GM21515 (cell line): ENCODE results near the gene UBE2Z.

Experiments used
- ATAC-seq: cut with Tn5 transposase; IDR thresholded peaks from one replicate; pipeline ENCODE4 v1.9.1; 2021; ENCODE audit not compliant: unreplicated experiment

The UBE2Z gene

DNA sequence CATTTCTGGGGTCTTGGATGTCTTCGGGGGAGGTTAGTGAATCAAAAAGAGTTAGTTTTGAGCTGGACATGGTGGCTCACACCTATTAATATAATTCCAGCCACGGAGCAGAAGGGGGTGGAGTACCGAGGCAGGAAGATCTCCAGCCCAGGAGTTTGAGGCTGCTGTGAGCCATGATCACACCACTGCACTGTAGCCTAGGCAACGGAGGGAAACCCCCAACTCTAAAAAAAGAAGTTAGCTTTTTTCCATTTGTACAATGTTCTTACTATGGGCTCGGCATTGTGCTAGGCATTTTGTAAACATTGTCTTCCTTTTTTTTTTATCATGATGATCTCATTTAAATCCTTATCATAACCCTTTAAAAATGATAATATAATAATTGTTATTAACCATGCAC lies 44.7 kb downstream of the UBE2Z start:
- ATAC-seq: no peak

DNA sequence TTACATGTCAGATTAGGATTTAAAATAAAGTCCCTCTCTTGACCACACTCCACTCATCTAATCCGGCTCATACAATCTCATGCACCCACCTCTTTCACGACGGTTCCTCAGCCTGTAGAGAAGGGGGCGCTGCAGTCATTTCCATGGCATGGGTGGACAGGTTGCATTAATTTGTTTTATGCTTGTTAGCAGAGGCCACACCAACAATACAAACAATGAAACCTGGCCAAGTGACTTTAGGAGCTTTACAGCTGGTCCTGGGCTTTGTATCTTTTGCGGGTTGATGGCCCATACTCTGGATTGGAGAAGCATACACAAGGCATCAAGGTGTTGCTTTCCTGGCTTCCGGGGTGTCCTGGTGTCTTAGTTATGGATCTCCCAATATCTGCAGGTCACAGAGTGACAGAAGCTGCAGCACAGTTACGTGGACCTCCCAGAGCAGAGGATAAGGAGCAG lies 46.1 kb downstream of the UBE2Z start:
- ATAC-seq: no peak

DNA sequence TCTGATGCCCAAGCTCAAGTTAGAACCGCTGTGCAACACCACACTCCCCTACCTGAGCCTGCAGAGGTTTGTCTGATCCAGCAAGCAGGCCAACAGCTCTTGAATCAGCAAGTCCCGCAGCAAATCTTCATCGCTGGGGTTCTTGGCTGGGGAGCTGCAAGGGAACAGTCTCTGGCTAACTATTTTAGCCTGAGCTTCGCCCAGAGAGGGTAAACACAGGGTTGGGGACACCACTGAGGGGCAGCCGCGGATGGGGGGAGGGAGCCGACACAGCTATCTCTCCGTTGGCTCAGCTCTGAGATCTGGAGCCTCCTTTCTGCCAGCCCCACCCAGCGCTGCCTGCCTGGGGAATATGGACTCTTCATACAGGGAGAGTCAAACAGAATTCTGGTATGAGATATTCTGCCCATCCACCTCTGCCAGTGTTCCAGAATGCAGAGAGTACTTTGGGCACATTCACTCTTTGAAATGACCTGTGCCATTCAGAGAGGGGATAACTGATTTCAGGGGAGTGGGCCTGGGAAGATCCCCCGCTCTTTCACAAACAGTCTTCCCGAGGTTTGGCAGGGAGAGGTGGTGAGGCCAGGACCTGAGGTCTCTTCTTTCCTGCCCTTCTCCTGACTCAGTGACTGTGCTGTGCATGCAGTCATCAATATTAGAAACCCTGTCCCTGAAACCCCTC lies 52.8 kb downstream of the UBE2Z start:
- ATAC-seq: no peak

DNA sequence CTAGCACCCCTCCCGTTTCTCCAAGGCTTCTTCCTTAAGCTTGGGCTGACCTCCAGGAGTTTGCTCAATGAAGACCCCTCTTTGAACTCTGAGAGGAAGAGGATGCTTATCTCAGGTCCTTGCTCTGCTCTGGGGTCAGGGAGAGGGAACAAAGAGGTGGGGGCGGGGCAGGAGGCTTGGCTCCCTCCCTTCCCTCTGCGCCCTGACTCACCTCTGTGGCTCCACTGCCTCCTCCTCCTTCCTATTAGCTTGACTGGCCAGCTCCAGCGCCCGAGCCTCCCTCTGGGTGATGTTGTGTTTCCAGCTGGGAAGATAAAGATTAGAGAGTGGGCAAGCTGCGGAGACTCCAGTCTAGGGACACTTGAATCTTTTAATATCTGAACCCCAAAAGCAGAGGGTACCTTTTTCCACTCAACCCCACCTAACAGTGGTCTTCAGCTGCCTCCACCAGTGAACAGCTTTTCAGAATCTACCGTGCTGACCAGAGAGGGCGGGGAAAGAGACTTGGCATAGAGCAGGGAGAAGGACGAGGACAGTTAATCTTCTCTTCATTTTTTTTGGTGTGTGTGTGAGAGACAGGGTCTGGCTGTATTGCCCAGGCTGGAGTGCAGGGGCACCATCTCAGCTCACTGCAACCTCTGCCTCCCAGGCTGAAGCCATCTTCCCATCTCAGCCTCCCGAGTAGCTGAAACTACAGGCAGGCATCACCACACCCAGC lies 53.5 kb downstream of the UBE2Z start:
- ATAC-seq: no peak

DNA sequence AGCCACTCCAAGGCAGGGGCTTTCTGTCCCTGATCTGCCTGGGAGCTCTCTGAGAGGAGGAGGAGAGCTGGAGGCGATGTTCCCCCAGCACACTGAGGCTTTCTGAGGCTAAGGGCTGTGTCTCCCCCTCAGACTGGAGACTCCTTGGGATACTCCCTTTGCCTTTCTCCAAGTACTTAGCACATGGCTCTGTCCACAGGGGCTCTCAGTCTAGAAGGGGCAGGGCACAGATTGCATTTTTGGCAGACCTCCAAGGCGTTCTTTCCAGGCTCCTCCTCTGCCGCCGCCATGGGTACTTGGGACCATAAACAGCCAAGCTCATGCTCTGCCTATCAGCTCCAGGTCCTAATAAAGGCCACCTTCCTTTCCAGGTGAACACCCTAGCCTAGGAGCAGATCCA lies 62.0 kb downstream of the UBE2Z start:
- ATAC-seq: no peak

DNA sequence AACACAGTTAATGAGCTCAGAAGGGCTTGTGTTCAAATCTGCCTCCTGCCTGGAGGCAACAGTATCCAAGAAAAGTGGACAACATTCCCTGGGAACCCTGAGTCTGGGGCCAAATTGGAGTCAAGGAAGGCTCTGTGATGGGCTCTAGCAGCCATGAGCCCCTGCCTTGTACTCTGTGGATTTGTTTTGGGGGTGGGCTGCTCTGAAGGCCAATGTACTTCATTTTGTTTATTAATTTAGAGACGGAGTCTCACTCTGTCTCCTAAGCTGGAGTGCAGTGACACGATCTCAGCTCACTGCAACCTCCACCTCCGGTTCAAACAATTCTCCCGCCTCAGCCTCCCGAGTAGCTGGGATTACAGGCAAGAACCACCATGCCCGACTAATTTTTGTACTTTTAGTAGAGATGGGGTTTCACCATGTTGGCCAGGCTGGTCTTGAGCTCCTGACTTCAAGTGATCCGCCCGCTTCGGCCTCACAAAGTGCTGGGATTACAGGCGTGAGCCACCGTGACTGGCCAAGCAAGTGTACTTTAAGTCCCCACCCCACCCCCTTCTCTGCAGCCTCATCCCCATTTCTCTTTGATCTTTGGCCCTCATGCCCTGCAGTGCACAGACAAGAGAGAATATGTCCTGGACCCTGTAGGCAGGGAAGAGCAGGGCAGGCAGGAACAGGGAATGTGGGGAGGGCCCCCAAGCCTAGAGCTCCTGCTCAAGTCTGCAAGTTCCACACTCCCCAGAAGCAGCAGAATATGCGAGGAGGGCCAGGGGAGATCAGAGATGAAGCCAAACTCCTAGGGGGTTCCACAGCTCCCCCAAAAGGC lies 62.9 kb downstream of the UBE2Z start:
- ATAC-seq: no peak

DNA sequence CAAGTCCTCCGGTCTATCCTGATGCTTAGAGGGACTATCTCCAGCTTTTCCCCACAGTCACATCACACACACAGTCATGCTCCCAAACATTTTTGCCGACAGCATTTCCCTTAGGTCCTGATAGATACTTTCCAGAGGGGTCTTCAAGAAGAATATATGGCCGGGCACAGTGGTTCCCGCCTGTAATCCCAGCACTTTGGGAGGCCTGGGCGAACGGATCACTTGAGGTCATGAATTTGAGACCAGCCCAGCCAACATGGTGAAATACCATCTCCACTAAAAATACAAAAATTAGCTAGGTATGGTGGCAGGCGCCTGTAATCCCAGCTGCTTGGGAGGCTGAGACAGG lies 64.5 kb downstream of the UBE2Z start:
- no peak for ATAC-seq

DNA sequence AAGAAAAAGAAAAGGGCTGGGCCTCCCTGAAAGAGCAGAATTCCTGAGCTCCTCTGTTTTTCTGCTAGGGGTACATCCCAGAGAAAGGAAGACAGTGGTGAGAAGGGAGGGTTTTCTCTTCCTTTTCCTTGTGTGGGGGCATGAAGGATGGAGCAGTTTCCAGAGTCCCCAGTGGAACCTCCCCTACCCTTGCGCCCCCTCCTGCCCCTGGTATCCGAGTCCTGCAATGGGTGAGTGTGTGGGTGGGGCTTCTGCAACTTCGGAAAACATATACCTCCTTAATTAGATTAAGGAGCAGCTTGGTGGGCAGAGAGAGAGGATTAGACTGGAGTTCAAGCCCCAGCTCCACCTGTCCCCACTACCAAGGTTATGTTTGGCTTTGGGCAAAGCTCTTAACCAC lies 65.6 kb downstream of the UBE2Z start:
- no peak for ATAC-seq
